HG03354 (cell line): Measurements from ENCODE around the gene TMEM117.
A peak's percentile ranks its signal among the peaks of the same experiment; 100 is the strongest.

ENCODE experiments used
- ATAC-seq: cut with Tn5 transposase; IDR thresholded peaks from one replicate; pipeline ENCODE4 v1.9.1; 2021; ENCODE audit warnings: mild to moderate bottlenecking; ENCODE audit not compliant: unreplicated experiment, poor library complexity, severe bottlenecking

The TMEM117 gene

DNA sequence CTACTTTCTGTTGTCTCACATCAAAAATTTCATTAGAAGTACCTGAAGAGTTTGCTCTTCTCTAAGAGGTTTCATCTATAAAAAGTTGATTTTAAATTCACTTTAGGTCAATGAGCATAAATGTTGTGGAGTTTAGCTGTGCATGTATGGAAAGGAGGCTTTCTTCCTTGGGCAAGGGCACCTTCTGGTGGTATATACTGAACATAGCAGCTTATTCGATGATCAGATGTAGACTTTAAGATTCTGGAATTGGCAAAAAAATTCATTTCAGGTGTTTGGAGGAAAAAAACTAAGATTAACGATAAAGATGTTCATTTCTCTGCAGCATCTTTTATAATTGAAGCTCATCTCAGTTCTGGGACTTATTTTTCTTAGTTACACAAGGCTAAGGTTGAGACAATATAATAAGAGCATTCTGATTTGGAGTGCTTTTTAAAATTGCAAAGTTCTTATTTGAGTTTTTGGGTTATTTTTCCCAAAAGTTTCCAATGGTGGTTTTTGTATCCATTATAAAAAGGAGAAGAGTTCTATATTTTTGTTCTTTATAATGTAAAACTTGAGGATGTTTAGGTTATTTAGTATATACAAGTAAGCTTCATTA, 46.8 kb downstream of the TMEM117 start:
- ATAC-seq: peak; percentile 92

GRCh38 chr12:43883311-43883710, 47.4 kb downstream of the TMEM117 start:
- ATAC-seq: no peak

- ATAC-seq: no peak
Observed at GRCh38 chr12:43883748-43884147, 47.9 kb downstream of the TMEM117 start.

GRCh38 chr12:43884683-43885410, 49.0 kb downstream of the TMEM117 start:
- ATAC-seq: no peak

DNA sequence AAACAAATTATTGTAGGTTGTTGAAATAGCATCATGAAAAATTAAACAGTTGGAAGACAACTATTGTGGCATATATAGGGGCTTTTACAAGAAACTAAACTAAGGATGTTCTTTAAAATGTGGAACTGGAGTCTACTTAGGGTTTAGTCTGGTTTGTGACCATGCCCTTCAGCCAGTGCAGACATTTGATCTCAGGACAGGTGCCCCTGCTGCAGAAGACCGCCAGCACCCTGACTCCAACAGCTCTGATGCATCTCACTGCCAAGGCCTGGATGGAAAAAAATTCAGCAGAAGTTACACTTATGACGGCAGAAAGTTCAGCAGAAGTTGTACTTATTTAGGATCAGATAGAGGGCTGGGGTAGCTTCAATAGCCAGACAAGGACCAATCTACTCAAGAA, 51.5 kb downstream of the TMEM117 start:
- no peak for ATAC-seq

DNA sequence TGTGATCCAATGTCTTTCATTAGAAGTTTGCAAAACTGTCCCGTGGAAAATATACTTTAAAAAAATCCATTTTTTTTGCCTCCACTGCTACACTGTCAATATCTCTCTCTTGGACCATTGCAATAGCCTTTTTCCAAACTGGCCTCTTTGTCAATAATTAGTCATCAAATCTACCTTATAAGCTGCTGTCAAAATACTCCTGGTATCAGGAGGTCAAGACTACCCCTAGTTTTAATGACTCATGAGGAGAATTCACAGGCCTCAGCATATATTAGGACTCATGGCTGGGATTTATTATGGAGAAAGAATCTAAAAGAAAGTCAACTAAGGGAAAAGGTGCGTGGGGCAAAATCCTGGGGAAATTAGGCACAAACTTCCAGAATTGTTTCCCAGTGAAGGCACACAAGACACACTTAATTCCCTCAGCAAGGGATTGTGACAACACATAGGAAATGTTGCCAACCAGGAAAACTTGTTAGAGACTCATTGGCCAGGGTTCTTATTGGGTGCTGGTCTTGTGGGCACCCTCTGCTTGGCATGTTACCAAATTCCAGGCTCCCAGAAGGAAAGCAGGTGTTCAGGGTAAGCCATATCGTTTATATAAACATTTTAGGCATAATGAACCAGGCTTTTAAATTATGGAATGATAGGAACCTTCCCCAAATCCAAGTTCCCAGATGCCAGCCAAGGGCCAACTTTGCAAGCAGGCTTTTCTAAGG, 56.1 kb downstream of the TMEM117 start:
- ATAC-seq: no peak

- ATAC-seq: no peak
Observed at GRCh38 chr12:43893670-43894069, 57.8 kb downstream of the TMEM117 start.

DNA sequence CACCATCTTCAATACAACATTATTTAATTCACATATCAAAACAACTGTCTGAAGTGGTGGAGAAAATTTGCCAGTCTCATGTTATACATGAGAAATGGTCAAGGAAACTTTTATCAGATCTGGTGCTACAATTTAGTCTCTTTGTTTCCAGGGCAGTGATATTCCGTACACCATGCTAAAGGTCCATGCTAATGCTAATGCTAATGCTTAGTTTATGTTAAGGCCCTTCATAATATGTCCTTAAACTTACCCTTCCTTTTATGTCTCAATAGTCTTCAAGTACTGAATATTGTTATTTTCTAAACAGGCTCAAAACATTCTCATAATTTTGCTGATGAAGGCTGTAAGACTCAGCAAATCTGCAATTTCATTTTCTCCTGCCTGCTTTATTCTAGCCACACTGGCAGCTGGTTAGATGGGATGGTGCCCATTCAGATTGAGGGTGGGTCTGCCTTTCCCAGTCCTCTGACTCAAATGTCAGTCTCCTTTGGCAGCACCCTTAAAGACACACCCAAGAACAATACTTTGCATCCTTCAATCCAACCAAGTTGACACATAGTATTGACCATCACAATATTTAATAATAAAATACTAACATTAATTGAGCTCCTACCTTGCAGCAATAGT, 59.8 kb downstream of the TMEM117 start:
- no peak for ATAC-seq

DNA sequence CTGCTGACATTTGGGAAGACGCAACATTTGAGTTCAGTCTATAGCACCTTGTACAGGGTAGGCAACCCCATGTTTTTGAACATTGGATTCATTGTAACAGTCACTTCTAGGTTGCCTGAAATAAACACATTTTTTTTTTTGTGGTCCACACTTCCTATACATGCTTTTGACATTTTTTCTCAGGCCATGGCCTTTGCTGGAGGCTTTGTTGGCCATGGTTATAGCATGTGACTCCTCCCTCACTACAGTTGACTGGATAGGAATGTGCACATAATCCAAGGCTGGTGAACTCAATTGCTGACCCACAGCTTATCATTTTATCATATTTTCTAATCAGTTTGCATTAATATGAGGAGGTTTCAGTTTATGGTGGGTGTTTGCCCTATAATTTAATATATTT, 60.6 kb downstream of the TMEM117 start:
- no peak for ATAC-seq

GRCh38 chr12:43898474-43898873, 62.6 kb downstream of the TMEM117 start:
- no peak for ATAC-seq

GRCh38 chr12:43899574-43899973, 63.7 kb downstream of the TMEM117 start:
- no peak for ATAC-seq

- ATAC-seq: no peak
Observed at GRCh38 chr12:43903686-43904085, 67.8 kb downstream of the TMEM117 start.

DNA sequence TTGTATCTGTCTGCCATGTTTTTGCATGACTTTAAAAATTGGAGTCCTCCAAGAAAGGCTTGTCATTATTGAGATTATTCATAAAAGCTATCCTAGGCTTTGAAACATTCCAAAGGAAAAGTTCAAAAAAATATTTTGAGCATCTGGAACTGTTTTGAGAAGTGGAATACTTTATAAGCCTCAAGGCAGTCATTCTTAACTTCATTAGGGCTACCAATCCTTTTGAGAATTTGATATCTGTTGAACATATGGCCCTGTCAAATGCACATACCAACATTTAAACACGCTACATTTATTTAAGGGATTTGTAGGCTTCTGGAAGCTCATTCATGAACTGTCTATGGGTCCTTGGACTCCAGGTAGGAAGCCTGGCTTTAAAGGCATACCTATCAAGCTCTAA, 77.0 kb downstream of the TMEM117 start:
- no peak for ATAC-seq

DNA sequence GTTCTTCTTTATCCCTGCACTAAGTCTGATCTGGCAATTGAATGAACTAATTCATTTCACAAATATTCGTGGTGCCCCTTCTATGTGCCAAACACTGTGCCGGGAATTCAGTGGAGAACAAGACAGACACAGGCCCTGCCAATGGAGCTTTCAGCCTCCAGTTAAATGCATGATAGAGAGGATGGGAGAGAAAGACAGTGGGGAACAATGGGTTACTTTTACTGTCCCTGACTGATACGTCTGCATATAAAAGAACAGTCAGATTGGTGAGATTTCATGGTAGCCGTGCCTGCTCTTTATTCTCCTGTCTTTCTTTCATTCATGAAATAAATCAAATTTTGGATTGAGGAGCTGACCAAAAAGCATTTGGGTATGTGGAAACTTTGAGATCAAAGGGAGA, 78.5 kb downstream of the TMEM117 start:
- ATAC-seq: no peak

DNA sequence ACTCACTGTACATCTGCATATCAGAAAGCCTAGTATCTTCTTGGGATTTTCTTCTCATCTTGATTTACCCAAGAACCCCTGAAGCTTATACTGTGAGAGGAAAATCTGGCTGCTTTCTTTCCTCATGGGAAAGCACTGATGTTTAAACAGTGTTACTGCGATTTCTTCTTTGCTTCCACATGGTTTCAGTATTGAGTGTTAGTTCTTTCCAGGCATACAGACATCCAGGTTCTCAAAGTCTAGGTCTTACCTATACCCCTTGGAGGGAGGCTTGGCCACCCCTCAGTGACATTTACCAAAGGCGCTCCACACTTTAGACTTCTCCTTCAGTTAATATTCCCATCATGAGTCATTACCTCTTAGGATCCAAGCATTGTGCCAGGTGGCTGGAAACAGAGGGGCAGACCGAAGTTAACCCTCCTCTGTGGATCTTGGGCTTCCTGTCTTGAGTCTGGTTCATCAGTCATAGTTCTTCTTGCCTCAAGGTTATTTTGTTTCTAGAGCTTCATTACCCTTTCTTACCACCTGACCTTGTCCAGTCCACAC, 79.1 kb downstream of the TMEM117 start:
- no peak for ATAC-seq

GRCh38 chr12:43917896-43918295, 82.0 kb downstream of the TMEM117 start:
- no peak for ATAC-seq

GRCh38 chr12:43921666-43922337, 85.9 kb downstream of the TMEM117 start:
- no peak for ATAC-seq

DNA sequence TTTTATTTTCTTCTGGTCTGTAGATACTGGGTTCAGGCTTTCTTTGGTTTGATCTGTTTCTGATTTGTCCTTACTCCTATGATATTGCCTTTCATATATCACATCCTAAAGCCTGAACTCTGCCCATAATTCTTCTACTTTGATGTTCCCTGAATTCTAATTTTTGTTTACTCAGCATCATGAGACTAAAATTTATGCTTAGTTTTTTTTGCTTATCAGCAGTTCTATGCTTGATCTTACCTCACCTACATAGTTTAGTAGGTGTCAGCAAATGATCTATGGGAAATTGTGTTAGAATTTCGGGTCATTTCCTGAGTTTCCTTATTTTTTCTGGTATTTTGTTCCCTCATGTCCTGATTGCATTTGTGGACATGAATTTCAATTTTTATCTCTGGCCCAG, 94.2 kb downstream of the TMEM117 start:
- ATAC-seq: no peak

DNA sequence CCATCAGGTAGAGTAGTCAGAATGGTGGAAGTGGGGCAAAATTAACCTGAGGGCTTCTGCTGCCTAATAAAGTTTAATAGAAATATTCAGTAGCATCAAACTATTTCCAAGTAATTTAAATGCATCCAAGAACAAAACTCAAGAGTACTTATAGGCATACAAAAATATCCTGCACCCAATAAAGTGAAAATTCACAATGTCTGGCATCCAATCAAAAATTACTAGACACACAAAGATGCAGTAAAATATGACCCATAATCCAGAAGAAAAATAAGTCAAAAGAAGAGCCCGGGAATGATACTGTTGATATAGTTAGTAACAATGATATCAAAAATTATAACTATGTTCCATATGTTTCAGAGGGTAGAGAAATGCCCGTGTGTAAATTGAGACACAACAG, 95.3 kb downstream of the TMEM117 start:
- ATAC-seq: no peak

DNA sequence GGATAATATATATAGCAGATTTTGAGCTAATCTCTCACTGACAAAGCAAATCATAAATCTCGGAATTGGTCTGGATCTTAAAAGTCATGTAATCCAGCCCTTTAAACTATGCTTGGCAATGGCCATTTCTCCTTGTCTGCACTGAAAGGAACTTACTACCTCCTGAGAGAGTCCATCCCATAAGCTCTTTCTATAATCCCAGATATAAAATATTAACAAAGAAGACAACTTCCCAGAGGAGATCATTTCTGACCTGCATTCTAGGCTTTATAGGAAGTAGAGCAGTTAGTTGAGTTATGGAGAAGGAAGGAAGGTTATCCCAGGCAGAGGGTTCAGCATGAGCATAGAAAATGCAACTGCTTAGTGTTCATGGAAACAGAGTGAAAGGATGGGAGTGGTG, 99.7 kb downstream of the TMEM117 start:
- no peak for ATAC-seq
